GOT3 (cell line): Measurements from ENCODE around the gene GABPB2.

Source experiments
- DNase-seq: peaks from one replicate; lab custom pipeline; 2025; ENCODE audit warnings: mixed read lengths; lab: John Stamatoyannopoulos, UW

The GABPB2 gene

DNA sequence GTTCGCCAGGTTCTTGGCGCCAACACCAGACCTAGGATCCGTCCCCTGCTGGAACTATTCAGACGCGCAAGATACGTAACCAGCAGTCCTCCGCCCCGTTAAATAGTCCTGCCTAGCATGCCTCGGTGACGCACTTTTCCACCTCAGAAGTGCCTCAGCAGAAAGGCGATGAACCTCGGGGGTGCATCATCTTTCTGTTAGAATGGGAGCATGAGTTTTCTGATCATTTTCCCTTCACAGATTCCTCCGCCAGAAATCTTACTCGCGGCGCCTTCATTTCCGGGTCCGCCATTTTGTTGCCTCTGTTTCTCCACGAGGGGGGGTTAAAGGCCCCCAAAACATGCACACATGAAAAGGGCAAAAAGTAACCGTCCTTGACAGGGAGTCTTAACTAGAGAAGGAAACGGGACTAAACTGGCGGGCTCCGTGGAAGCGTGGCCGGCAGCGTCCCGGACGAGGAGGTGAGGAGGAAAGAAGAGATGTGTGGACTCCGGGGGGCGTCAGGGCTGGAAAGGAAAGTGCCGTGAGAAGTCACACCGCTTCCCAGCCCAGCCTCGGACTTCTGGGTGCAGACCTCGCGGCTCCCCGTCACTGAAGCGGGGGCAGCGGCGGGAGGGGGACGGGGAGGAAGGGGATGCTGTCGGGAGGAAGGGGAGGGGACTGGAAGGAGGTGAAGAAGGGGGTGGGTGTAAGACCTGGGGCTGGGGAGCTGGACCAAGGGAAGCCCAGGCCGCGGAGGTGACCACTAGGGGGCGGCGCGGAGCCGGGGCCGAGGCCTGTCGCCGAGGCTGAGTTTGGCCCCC, at the start of gene GABPB2:
TSS of gene GABPB2 (plus strand) at position 288 of the 803 bp plus-strand sequence. CDS start 17,429 bp downstream, outside the sequence.
- DNase-seq, result peak; percentile 73

DNA sequence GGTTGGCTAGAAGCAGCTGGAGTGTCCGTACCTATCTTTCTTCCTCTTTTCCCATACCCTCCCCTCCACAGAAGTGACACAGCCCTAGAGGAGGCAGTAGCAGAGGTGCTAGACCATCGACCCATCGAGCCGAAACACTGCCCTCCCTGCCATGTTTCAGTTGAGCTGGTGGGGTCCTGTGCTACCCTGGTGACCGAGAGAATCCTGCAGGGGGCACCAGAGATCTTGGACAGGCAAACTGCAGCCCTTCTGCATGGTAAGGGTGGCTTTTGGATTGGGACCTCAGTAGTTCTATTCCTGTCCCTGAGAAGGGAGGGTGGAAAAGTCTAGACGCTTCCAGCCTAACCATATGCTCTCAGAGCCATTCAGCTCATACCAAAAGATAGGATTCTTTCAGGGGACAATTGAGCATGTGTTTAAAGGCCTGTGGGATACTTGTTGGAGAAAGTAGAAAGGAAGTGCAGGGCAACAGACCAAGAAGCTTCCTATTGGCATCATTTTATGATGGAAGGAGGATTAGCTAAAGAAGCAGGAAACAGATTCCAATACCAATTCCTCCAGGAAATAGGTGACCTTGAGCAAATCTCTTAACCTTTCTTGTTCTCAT, 45.9 kb upstream of the GABPB2 start:
- DNase-seq, result no peak

DNA sequence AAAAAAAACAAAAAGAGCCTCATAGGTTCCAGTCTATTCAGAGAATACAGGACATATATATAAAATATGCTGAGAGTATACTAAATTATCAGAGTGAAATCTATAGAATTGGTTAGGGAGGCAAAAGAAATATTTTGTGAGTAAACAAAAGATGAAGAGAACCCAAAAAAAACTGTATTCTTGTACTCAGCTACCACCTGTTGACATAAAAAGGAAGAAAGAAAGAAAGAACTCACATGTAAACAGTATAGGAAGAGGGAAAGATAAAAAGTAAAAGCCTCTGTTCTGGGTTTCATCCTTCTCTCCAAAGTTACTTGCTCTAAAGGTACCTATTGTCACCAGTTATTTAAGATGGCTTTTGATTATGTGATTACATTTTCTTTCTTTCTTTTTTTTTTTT, 44.1 kb upstream of the GABPB2 start:
- DNase-seq, result no peak

DNA sequence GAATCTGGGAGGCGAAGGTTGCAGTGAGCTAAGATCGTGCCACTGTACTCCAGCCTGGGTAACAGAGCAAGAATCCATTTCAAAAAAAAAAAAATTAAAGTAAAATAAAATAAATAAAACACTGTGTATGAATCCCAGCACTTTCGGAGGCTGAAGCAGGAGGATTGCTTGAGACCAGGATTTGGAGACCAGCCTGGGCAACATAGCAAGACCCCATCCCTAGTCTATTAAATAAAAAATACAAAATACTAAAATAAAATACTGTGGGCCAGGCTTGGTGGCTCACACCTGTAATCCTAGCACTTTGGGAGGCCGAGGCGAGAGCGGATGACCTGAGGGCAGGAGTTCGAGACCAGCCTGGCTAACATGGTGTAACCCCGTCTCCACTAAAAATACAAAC, 38.4 kb upstream of the GABPB2 start:
- no peak for DNase-seq

DNA sequence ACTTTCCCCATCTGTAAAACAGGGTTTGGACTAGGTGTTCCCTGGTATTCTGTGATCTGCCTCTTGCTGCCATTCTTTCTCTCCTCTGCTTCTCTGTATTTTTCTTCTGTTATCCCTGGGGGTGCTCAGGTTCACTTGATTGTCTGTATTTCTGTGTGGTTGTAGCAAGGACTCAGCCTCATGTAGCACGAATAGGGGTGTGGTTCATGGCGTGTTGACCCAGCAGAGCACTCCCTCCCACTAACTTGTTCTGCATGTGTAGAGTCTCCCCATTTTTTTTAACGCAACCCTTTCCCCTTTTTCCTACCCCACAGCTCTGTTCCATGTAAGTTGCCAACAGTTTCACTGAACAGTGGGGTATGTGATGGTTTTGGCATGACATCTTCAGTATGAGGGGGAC, 35.4 kb upstream of the GABPB2 start:
- DNase-seq, result no peak

DNA sequence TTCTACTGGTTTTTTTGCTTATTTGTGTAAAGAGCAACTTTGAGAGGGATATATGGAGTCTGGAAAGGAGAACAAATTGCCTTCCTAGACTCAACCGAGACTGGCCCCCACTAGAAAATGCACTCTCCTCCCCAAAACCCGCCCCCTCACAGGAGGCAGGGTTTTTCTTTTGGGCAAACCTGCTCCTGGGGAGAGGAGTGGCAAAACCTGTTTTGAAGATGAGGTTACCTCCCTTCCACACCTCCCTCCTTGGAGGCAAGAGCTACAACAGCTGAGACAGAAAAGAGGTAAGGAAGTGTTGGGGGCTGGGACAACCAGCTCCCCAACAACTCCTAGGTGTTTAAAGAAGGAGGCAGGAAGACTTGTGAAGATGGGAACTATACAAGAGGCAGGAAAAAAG, 34.2 kb upstream of the GABPB2 start, which contains the start of gene BNIPL:
TSS of gene BNIPL (plus strand) at position 231 of the 400 bp plus-strand sequence. CDS start at position 371, 140 bp downstream.
- DNase-seq, result no peak

DNA sequence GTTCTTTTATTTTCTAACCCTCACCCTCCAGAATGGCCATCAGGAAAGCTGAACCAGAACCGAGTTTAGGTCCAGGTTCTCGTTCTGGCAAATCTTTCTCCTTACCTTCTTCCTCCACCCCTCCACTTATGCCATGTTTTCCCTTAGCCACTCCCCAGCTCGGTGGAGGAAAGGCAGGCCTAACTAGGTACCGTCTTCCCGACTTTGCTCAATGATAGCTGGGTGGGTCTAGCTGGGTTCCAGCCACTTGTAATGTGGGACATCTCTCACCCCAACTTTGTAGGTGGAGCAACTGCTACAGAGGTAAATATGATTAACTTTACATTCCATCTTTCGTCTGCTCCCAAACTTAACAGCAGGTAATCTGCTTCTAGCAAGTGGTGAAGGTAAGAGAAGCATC, 33.5 kb upstream of the GABPB2 start:
- no peak for DNase-seq

DNA sequence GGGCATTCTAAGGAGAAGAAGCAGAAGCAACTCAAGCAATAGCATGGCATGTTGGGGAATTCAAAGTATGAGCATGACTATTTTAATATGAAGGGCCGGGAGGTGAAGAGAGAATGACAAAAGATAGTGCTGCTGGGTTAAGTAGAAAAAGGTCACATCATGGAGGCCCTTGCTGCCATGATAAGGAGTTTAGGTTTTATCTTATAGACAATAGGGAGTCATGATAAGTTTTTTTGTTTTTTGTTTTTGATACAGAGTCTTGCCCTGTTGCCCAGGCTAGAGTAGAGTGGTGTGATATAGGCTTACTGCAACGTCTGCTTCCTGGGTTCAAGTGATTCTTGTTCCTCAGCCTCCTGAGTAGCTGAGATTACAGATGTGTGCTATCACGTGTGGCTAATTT, 31.0 kb upstream of the GABPB2 start:
- no peak for DNase-seq

DNA sequence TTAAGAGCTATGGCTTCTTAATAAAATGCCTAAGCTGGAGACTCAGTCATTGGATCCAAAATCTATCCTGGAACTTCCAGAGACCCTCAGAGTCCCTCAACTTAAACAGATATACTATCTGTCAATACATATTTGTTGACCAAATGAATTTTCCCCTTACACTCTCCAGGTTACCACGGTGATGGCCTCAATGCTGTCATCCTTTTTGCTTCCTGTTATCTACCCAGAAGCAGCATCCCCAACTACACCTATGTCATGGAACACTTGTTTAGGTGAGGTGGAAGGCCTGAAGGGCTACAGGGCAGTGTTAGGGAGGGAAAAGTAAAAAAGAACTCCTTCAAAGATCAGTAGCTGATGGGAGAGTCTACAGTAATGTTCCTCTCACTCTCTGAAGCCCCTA, 27.4 kb upstream of the GABPB2 start:
- no peak for DNase-seq

DNA sequence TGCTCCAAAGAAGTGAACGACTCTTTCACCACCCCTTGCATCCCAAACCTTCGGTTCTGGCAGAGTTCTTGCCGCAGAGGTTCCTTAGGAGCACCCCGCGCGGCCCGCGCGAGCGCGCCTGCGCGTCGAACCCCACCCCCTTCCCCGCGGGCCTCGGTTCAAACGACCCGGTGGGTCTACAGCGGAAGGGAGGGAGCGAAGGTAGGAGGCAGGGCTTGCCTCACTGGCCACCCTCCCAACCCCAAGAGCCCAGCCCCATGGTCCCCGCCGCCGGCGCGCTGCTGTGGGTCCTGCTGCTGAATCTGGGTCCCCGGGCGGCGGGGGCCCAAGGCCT, 23.0 kb upstream of the GABPB2 start, which contains the start of gene C1orf56:
TSS of gene C1orf56 (plus strand) at position 161 of the 334 bp plus-strand sequence. CDS start at position 258, 97 bp downstream.
- no peak for DNase-seq

DNA sequence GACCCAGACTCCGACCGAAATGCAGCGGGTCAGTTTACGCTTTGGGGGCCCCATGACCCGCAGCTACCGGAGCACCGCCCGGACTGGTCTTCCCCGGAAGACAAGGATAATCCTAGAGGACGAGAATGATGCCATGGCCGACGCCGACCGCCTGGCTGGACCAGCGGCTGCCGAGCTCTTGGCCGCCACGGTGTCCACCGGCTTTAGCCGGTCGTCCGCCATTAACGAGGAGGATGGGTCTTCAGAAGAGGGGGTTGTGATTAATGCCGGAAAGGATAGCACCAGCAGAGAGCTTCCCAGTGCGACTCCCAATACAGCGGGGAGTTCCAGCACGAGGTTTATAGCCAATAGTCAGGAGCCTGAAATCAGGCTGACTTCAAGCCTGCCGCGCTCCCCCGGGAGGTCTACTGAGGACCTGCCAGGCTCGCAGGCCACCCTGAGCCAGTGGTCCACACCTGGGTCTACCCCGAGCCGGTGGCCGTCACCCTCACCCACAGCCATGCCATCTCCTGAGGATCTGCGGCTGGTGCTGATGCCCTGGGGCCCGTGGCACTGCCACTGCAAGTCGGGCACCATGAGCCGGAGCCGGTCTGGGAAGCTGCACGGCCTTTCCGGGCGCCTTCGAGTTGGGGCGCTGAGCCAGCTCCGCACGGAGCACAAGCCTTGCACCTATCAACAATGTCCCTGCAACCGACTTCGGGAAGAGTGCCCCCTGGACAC, 22.5 kb upstream of the GABPB2 start:
- DNase-seq, result peak; percentile 50

DNA sequence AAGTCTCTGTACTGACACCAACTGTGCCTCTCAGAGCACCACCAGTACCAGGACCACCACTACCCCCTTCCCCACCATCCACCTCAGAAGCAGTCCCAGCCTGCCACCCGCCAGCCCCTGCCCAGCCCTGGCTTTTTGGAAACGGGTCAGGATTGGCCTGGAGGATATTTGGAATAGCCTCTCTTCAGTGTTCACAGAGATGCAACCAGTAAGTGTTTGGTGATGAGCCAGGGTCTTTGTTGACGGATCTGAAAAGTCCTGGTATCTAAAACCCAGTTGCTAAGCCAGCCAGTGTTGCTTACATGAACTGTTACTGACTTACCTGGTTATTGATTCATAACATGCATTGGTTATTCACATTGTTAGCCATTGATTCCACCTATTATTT, 21.9 kb upstream of the GABPB2 start:
- no peak for DNase-seq

DNA sequence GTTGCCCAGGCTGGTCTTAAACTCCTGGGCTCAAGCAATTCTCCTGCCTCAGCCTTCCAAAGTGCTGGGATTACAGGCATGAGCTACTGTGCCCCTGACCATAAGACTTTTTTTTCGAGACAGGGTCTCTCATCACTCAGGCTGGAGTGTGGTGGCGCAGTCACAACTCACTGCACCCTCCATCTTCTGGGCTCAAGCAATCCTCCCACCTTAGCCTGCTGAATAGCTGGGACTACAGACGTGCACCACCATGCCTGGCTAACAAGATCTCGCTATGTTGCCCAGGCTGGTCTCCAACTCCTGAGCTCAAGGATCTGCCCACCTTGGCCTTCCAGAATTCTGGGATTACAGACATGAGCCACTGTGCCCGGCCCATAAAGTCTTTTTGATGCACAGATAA, 21.1 kb upstream of the GABPB2 start:
- DNase-seq, result no peak

DNA sequence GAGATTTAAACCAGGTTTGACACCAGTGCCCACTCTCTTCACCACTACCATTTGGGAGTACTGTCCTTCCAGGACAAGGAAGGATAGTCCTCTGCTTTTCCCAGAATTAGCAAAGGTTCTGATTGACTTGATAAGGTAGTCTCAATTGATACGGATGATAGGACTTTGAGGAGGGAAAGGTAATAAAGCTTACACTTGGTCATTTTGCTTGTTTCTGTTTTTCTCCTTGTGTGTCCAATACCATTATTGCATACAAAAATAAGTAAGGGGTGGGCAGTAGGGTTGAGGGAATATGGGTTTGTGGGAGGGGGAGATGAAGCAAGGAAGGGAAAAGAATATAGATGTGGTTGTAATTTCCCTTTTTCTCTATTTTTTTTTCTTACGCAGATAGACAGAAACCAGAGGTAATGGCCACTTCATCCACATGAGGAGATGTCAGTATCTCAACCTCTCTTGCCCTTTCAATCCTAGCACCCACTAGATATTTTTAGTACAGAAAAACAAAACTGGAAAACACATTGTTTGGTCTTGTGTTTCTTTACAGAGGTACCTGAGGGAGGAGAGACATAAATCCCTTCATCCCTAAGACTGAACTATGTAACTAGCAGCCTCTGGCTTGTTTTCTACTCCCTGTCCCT, 20.4 kb upstream of the GABPB2 start:
- no peak for DNase-seq

DNA sequence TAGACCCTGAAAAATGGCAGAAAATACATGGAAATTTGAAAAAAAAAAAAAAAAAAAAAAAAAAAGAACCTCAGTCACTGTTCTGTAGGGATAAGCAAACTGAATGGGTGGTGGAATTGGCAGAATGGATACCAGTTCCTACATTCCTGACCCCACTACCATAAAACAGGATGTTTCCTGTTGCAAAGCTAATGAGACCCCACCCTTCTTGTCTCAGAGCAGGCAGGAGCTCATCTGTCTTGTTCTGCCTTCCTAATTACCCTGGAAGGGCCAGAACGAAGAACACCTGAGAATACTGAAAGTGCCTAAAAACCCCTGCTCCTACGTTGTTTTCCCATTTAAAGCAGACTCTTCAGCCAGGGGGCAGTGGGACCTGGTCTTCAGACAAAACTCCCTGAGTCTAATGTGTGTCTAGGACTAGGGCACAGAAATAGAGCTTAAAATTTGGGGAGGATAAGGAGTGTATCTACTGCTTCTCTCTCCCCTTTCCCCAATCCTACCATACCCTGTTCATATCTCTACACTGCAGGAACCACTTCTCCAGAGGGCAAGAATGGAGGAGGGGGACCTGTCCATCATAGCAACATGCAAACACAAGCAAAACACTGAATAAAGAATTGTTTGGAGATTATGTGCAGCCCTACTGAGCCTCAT, 19.1 kb upstream of the GABPB2 start:
- DNase-seq, result no peak

DNA sequence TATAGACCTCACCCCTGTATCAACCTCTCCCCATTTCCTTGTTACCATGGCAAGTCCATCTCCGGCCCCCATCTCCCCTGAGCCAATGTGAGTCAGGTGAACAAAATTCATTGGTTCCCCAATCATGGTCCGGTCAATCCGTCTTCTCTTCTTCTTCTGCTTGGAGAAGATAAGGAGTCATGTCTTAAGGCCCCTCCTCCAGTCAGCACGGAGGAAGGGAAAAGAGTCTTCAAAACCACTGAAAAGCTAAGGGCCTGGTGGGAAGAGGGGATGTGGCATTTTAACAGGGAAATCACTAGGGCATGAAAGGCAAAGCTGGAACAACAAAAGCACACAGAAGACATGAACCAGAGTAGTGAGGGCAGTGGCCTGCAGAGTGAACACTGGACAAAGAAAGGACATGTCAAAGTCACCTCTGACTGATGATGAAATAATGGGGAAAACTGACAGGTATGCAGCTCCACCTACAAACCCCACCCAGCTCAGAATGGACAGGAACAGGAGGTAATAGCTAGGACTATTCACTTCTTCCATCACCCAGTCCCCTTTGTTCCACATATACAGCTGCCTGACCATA, 15.5 kb upstream of the GABPB2 start:
- no peak for DNase-seq

DNA sequence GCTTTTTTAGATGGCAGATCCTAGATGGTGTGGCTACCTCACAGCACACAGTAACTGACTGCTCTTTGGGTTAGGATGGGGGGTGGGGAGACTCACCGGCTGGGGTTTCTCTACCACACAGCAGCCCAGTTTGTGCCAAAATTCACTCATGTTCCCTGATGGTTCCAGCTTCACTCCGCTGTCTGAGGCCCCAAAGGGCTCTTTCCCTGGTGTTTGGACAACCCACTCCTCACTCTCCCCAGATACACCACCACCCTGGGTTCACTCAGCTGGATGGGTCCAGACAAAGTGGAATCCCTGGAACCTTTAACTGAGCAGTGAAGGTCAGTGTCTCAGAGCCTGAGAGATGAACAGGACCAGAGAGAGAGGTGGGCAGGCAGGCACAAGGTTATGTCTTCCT, 15.0 kb upstream of the GABPB2 start:
- DNase-seq, result no peak

DNA sequence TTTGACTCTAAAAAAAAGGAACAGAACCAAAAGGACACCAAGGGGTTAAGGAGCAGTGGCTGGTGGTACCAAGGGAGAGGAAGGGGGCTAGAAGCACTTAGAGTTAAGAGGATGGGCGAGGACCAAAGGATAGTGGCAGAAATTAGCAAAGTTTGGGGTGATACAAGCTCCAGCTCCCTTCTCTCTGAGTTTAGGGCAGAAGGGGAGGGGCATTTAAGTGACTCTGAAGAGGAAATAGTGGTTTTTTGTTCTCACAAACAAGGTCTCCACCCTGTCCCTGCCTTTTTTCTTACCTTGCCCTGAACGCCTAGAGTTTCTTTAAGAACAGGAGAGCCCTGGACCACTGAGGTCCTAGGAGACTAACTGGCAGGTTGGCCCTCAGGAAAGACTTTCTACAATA, 14.4 kb upstream of the GABPB2 start:
- no peak for DNase-seq

DNA sequence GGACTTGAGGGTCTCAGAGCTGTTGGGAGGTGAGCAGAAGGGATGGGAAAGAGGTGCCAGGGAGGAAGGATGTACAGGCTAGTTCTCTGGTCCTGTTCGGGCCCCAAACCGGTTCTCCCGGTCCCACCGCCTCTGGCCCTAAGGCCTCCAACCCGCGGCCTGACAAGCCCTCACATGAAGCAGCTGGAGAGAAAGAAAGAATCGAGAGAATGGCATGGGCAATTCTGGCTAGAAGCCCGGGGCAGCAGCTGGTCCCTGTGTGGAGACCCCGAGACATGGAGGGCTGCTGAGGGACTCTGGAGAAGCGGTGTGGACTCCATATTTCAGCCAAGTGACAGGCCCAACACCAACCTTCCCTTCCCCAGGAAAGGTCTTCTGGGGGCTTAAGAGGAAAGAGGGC, 11.9 kb upstream of the GABPB2 start:
- DNase-seq, result no peak

DNA sequence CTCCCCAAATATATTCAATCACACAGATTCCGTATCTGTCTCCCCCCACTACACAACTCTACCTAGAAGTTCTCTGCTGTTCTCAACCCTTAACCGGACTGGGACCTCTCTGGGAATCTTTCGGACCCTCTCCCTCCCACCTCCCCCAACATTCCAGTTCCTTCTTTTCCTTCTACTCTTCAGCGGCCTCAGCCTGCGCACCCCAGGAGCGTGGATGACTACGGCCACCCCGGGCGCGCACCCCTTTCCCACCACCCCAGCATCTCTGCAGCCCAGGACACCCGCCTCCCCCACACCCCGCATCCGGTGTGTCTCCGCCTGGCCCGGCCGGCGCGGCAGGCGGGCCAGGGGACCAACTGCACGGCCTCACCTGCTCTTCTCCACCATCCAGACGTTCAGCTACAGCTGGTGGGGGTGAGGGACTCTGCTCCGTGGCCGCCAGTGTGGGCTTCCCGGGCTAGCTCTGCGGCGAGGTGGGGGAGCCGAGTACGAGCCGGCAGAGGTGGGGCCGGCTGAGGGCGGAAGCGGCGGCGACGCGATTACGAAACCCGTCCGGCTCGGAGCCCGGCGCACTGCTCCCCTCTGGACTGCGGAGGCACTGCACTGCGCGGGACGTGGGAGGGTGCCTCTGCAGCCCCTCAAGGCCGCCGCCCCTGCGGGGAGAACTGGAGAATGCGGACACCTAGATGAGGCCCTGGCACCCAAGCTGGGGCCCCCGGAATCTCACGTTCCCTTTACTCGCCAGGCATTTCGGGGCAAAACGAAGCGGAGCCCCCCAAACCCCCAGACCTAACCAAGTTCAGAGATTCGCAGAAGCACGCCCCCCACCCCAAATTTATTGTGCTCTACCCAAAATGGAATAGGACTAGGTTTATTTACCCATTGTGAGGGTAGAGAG, 11.2 kb upstream of the GABPB2 start, which contains the start of gene CDC42SE1:
TSS of gene CDC42SE1 (minus strand) at position 514 of the 898 bp plus-strand sequence. CDS start 3,892 bp downstream, outside the sequence.
- peak; percentile 36 for DNase-seq
